GM23338 (cell line): ENCODE measurements around the gene RENBP. TPM values are rescaled to one million over a fixed set of nuclear protein-coding genes. Genes with fewer than 3 reads are reported as not detected.

Source experiments
- ATAC-seq: fragments of 200-7000 bp; cut with Tn5 transposase; 3 replicates; pipeline ENCODE4 v1.9.1; 2020
- DNase-seq: peaks from one replicate; pipeline ENCODE4 v3.0.0-alpha.2; 2015; ENCODE audit warnings: low spot score
- H2AFZ ChIP-seq: fragments of 200-600 bp; sonication (generic); 2 replicates; pipeline ENCODE4 v1.8.0; 2016; ENCODE audit warnings: antibody characterized with exemption, mild to moderate bottlenecking, moderate library complexity
- H3F3A ChIP-seq: fragments of 200-600 bp; sonication (generic); replicated peaks from 2 replicates; pipeline ENCODE4 v1.8.0; 2017; ENCODE audit warnings: antibody characterized with exemption, mixed run types, low read depth
- H3K27ac ChIP-seq: fragments of 200-600 bp; sonication (generic); 2 replicates; pipeline ENCODE4 v1.6.1; 2016; ENCODE audit warnings: low read depth
- H3K27me3 ChIP-seq: fragments of 200-600 bp; sonication (generic); 2 replicates; pipeline ENCODE4 v1.8.0; 2016; ENCODE audit warnings: mild to moderate bottlenecking, mixed run types, moderate library complexity; ENCODE audit not compliant: insufficient read depth
- H3K36me3 ChIP-seq: fragments of 200-600 bp; sonication (generic); 2 replicates; pipeline ENCODE4 v1.8.0; 2016; ENCODE audit warnings: mild to moderate bottlenecking; ENCODE audit not compliant: insufficient read depth
- H3K4me1 ChIP-seq: fragments of 200-600 bp; sonication (generic); 2 replicates; pipeline ENCODE4 v1.8.0; 2016; ENCODE audit warnings: mild to moderate bottlenecking, moderate library complexity; ENCODE audit not compliant: insufficient read depth
- H3K4me2 ChIP-seq: fragments of 200-600 bp; sonication (generic); 2 replicates; pipeline ENCODE4 v1.7.1; 2017; ENCODE audit warnings: mixed run types
- H3K4me3 ChIP-seq: fragments of 200-600 bp; sonication (generic); 2 replicates; pipeline ENCODE4 v1.6.1; 2016; ENCODE audit warnings: mixed run types
- H3K79me2 ChIP-seq: fragments of 200-600 bp; sonication (generic); replicated peaks from 2 replicates; pipeline ENCODE4 v1.8.0; 2017; ENCODE audit warnings: mild to moderate bottlenecking; ENCODE audit not compliant: insufficient read depth
- H3K9me2 ChIP-seq: fragments of 200-600 bp; sonication (generic); 2 replicates; pipeline ENCODE4 v1.8.0; 2017; ENCODE audit not compliant: insufficient read depth
- H4K20me1 ChIP-seq: fragments of 200-600 bp; sonication (generic); replicated peaks from 2 replicates; pipeline ENCODE4 v1.8.0; 2017; ENCODE audit warnings: mild to moderate bottlenecking; ENCODE audit not compliant: insufficient read depth
- H3K27ac Mint-ChIP-seq: 2 replicates; pipeline ENCODE4 v1.8.0; 2020; ENCODE audit warnings: inconsistent platforms, mild to moderate bottlenecking, moderate library complexity, mixed read lengths
- H3K27me3 Mint-ChIP-seq: 3 replicates; pipeline ENCODE4 v1.8.0; 2022; ENCODE audit warnings: low read depth, mild to moderate bottlenecking, moderate library complexity, mixed read lengths, inconsistent platforms; ENCODE audit not compliant: insufficient read depth, poor library complexity
- H3K36me3 Mint-ChIP-seq: 3 replicates; pipeline ENCODE4 v1.8.0; 2021; ENCODE audit warnings: low read depth, mild to moderate bottlenecking, inconsistent platforms, moderate library complexity, mixed read lengths
- H3K4me1 Mint-ChIP-seq: 3 replicates; pipeline ENCODE4 v1.8.0; 2020; ENCODE audit warnings: mild to moderate bottlenecking, inconsistent platforms, mixed read lengths
- H3K4me3 Mint-ChIP-seq: 3 replicates; pipeline ENCODE4 v1.8.0; 2021; ENCODE audit warnings: moderate library complexity, mild to moderate bottlenecking, inconsistent platforms, mixed read lengths
- H3K9me3 Mint-ChIP-seq: 3 replicates; pipeline ENCODE4 v1.8.0; 2020; ENCODE audit warnings: moderate library complexity, mild to moderate bottlenecking, inconsistent platforms, mixed read lengths
- CREB1 ChIP-seq: fragments of 250-450 bp; sonication (Bioruptor Pico); IDR thresholded peaks from 2 replicates; pipeline ENCODE4 v1.5.0; 2020; ENCODE audit warnings: low read depth, mild to moderate bottlenecking, moderate library complexity
- EZH2 ChIP-seq: fragments of 200-600 bp; sonication (generic); IDR thresholded peaks from one replicate; pipeline ENCODE4 v1.8.0; 2017; ENCODE audit warnings: antibody characterized with exemption, mild to moderate bottlenecking, low read depth; ENCODE audit not compliant: unreplicated experiment
- EZH2phosphoT487 ChIP-seq: fragments of 200-600 bp; sonication (generic); IDR thresholded peaks from one replicate; pipeline ENCODE4 v1.8.1; 2018; ENCODE audit warnings: antibody characterized with exemption; ENCODE audit not compliant: unreplicated experiment
- JUNB ChIP-seq: IDR thresholded peaks from one replicate; pipeline ENCODE4 v1.6.1; 2016; ENCODE audit warnings: antibody characterized with exemption; ENCODE audit not compliant: unreplicated experiment
- NANOG ChIP-seq: IDR thresholded peaks from 2 replicates; pipeline ENCODE4 v1.6.1; 2016; ENCODE audit warnings: antibody characterized with exemption, borderline replicate concordance
- POLR2AphosphoS5 ChIP-seq: IDR thresholded peaks from 2 replicates; pipeline ENCODE4 v1.6.1; 2016; ENCODE audit warnings: antibody characterized with exemption, low read depth
- STAT1 ChIP-seq: IDR thresholded peaks from one replicate; pipeline ENCODE4 v1.6.1; 2016; ENCODE audit warnings: antibody characterized with exemption; ENCODE audit not compliant: unreplicated experiment
- ZNF114 ChIP-seq: fragments of 250-450 bp; sonication (Bioruptor Pico); IDR thresholded peaks from 2 replicates; pipeline ENCODE4 v1.5.0; 2020; ENCODE audit warnings: mild to moderate bottlenecking, moderate library complexity
- ZNF331 ChIP-seq: fragments of 250-450 bp; sonication (Bioruptor Pico); IDR thresholded peaks from 2 replicates; pipeline ENCODE4 v1.5.0; 2020; ENCODE audit warnings: low read depth, mild to moderate bottlenecking, moderate library complexity
- polyA plus RNA-seq: library from polyadenylated mRNA; unstranded; fragments of >200 nt; fragmentation: Nextera tagmentation; extraction: Ambion mirVana; gene quantifications from 2 replicates; pipeline ENCODE4 v1.2.1, GENCODE V29; 2016
- total RNA-seq: library from RNA; depleted of rRNA; stranded (reverse); fragments of >200 nt; shearing (Covaris generic); gene quantifications from 2 replicates; pipeline ENCODE4 v1.2.3, GENCODE V29; 2014
- TF ChIP-seq, protein P1 (sequence below), 2 experiments: fragments of 200-600 bp in 1 of 2; sonication (generic) in 1 of 2; conservative IDR thresholded peaks; 2 replicates each; pipeline versions ENCODE4 v1.5.1 to v1.6.1; 2016 to 2017; ENCODE audit warnings: antibody characterized with exemption in 2 of 2, low read depth in 2 of 2, mild to moderate bottlenecking in 2 of 2, moderate library complexity in 1 of 2
- TF ChIP-seq, protein P2 (sequence below): IDR thresholded peaks from 2 replicates; pipeline ENCODE4 v1.6.1; 2016; ENCODE audit warnings: antibody characterized with exemption
- TF ChIP-seq, protein P3 (sequence below): IDR thresholded peaks from one replicate; pipeline ENCODE4 v1.6.1; 2018; ENCODE audit warnings: antibody characterized with exemption; ENCODE audit not compliant: unreplicated experiment
- TF ChIP-seq, protein P4 (sequence below): fragments of 250-450 bp; sonication (Bioruptor Pico); IDR thresholded peaks from 2 replicates; pipeline ENCODE4 v1.5.0; 2020; ENCODE audit warnings: mild to moderate bottlenecking, moderate library complexity

RENBP gene
- total and polyA plus RNA-seq, 2 experiments from 2014 or later, result 2.0 to 10.3 TPM

DNA sequence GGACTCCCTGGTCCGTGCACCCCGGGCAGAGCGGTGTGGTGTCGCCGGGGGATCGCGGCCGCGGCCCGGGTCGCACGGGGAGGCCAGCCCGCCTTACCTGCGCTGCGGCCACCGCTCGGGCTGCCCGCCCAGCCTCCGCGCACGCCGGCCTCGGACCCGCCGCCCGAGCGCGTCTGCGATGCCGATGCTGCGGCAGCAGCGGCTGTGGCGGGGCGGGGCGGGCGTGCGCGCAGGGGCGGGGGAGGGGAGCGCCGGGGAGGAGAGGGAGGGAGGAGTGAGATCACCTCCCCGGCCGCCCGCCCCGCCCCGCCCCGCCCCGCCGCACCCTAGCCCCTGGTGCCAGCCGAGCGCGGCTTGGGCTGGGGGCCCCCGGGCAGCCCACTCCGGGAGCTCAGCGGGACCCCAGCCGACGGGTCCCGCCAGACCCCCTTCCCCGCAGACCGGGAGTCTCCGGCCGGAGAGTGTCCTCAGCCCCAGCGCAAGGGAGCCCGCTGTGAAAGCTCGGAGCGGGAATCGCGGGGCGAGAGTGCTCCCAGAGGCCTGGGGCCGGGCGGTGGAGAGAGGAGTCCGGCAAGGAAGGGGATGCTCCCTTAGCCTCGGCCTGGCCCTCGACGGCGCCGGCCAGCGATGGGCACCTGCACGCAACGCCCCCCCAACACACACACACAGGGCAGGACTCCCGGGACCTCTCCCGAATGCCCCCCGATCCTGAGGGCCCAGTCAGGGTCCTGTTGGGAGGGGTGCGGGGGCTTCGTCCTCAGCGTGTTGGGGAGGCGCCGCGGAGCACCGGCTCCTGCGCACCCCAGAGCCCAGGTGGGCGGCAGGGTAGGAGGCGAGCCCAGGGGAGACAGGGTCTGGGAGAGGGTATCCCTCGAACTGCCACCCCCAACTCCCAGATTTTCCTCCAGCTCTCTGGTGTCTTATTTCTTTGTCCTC, 58.2 kb downstream of the RENBP start, which contains the start of gene L1CAM:
L1CAM (minus strand) TSS at position 206 of the 936 bp plus-strand sequence. CDS start 10,337 bp downstream, outside the sequence.
- Mint-ChIP-seq H3K27me3 (peaks cover 8% of the 10 kb centered on the region), H3K9me3 (no peaks in the 10 kb centered on the region; the same call in 2 of the 3 replicates), H3K27ac (no peak within 1 kb of the TSS), H3K4me3 (peak within 1 kb of the TSS; percentile 74), H3K36me3 (no peaks in the 10 kb centered on the region; the same call in 2 of the 3 replicates), H3K4me1 (peaks cover 16% of the 10 kb centered on the region)
- H3K4me1 ChIP-seq, result peaks cover 12% of the 10 kb centered on the region; the same call in 1 of the 2 replicates
- H3K4me3 ChIP-seq, result peak within 1 kb of the TSS; percentile 59
- H3K27ac ChIP-seq, result no peak within 1 kb of the TSS
- peak within 1 kb of the TSS; percentile 77 for H3K4me2 ChIP-seq
- no peaks in the 10 kb centered on the region for H3K36me3 ChIP-seq
- H3F3A ChIP-seq, result no peaks in the 10 kb centered on the region
- no peak within 1 kb of the TSS for H2AFZ ChIP-seq
- peak; percentile 54 for DNase-seq
- TF ChIP-seq CREB1 (CRISPR knock-in tag) (no peak), JUNB (no peak), NANOG (no peak), POLR2AphosphoS5 (no peak), EZH2 (no peak), ZNF331 (CRISPR knock-in tag) (no peak), ZNF114 (no peak), EZH2phosphoT487 (no peak), STAT1 (no peak)
- TF ChIP-seq, protein P1, sequence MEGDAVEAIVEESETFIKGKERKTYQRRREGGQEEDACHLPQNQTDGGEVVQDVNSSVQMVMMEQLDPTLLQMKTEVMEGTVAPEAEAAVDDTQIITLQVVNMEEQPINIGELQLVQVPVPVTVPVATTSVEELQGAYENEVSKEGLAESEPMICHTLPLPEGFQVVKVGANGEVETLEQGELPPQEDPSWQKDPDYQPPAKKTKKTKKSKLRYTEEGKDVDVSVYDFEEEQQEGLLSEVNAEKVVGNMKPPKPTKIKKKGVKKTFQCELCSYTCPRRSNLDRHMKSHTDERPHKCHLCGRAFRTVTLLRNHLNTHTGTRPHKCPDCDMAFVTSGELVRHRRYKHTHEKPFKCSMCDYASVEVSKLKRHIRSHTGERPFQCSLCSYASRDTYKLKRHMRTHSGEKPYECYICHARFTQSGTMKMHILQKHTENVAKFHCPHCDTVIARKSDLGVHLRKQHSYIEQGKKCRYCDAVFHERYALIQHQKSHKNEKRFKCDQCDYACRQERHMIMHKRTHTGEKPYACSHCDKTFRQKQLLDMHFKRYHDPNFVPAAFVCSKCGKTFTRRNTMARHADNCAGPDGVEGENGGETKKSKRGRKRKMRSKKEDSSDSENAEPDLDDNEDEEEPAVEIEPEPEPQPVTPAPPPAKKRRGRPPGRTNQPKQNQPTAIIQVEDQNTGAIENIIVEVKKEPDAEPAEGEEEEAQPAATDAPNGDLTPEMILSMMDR (conservative IDR thresholded peaks at IDR 0.05; ENCODE audit: low read depth in 2 of 2), result no peak
- TF ChIP-seq, protein P2, sequence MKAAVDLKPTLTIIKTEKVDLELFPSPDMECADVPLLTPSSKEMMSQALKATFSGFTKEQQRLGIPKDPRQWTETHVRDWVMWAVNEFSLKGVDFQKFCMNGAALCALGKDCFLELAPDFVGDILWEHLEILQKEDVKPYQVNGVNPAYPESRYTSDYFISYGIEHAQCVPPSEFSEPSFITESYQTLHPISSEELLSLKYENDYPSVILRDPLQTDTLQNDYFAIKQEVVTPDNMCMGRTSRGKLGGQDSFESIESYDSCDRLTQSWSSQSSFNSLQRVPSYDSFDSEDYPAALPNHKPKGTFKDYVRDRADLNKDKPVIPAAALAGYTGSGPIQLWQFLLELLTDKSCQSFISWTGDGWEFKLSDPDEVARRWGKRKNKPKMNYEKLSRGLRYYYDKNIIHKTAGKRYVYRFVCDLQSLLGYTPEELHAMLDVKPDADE, result no peak
- TF ChIP-seq, protein P3, sequence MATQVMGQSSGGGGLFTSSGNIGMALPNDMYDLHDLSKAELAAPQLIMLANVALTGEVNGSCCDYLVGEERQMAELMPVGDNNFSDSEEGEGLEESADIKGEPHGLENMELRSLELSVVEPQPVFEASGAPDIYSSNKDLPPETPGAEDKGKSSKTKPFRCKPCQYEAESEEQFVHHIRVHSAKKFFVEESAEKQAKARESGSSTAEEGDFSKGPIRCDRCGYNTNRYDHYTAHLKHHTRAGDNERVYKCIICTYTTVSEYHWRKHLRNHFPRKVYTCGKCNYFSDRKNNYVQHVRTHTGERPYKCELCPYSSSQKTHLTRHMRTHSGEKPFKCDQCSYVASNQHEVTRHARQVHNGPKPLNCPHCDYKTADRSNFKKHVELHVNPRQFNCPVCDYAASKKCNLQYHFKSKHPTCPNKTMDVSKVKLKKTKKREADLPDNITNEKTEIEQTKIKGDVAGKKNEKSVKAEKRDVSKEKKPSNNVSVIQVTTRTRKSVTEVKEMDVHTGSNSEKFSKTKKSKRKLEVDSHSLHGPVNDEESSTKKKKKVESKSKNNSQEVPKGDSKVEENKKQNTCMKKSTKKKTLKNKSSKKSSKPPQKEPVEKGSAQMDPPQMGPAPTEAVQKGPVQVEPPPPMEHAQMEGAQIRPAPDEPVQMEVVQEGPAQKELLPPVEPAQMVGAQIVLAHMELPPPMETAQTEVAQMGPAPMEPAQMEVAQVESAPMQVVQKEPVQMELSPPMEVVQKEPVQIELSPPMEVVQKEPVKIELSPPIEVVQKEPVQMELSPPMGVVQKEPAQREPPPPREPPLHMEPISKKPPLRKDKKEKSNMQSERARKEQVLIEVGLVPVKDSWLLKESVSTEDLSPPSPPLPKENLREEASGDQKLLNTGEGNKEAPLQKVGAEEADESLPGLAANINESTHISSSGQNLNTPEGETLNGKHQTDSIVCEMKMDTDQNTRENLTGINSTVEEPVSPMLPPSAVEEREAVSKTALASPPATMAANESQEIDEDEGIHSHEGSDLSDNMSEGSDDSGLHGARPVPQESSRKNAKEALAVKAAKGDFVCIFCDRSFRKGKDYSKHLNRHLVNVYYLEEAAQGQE, result no peak
- TF ChIP-seq, protein P4, sequence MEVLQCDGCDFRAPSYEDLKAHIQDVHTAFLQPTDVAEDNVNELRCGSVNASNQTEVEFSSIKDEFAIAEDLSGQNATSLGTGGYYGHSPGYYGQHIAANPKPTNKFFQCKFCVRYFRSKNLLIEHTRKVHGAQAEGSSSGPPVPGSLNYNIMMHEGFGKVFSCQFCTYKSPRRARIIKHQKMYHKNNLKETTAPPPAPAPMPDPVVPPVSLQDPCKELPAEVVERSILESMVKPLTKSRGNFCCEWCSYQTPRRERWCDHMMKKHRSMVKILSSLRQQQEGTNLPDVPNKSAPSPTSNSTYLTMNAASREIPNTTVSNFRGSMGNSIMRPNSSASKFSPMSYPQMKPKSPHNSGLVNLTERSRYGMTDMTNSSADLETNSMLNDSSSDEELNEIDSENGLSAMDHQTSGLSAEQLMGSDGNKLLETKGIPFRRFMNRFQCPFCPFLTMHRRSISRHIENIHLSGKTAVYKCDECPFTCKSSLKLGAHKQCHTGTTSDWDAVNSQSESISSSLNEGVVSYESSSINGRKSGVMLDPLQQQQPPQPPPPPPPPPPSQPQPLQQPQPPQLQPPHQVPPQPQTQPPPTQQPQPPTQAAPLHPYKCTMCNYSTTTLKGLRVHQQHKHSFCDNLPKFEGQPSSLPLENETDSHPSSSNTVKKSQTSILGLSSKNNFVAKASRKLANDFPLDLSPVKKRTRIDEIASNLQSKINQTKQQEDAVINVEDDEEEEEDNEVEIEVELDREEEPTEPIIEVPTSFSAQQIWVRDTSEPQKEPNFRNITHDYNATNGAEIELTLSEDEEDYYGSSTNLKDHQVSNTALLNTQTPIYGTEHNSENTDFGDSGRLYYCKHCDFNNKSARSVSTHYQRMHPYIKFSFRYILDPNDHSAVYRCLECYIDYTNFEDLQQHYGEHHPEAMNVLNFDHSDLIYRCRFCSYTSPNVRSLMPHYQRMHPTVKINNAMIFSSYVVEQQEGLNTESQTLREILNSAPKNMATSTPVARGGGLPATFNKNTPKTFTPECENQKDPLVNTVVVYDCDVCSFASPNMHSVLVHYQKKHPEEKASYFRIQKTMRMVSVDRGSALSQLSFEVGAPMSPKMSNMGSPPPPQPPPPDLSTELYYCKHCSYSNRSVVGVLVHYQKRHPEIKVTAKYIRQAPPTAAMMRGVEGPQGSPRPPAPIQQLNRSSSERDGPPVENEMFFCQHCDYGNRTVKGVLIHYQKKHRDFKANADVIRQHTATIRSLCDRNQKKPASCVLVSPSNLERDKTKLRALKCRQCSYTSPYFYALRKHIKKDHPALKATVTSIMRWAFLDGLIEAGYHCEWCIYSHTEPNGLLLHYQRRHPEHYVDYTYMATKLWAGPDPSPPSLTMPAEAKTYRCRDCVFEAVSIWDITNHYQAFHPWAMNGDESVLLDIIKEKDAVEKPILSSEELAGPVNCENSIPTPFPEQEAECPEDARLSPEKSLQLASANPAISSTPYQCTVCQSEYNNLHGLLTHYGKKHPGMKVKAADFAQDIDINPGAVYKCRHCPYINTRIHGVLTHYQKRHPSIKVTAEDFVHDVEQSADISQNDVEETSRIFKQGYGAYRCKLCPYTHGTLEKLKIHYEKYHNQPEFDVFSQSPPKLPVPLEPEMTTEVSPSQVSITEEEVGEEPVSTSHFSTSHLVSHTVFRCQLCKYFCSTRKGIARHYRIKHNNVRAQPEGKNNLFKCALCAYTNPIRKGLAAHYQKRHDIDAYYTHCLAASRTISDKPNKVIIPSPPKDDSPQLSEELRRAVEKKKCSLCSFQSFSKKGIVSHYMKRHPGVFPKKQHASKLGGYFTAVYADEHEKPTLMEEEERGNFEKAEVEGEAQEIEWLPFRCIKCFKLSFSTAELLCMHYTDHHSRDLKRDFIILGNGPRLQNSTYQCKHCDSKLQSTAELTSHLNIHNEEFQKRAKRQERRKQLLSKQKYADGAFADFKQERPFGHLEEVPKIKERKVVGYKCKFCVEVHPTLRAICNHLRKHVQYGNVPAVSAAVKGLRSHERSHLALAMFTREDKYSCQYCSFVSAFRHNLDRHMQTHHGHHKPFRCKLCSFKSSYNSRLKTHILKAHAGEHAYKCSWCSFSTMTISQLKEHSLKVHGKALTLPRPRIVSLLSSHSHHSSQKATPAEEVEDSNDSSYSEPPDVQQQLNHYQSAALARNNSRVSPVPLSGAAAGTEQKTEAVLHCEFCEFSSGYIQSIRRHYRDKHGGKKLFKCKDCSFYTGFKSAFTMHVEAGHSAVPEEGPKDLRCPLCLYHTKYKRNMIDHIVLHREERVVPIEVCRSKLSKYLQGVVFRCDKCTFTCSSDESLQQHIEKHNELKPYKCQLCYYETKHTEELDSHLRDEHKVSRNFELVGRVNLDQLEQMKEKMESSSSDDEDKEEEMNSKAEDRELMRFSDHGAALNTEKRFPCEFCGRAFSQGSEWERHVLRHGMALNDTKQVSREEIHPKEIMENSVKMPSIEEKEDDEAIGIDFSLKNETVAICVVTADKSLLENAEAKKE, result no peak
- H3K27me3 ChIP-seq, result no peaks in the 10 kb centered on the region; the same call in 1 of the 2 replicates
- no peaks in the 10 kb centered on the region for H3K79me2 ChIP-seq
- peak; percentile 25 for ATAC-seq
- H4K20me1 ChIP-seq, result no peaks in the 10 kb centered on the region
- no peaks in the 10 kb centered on the region for H3K9me2 ChIP-seq
